A673 (cell line): Measurements from ENCODE around the gene ITPR2. TPM values are rescaled to one million over a fixed set of nuclear protein-coding genes. Genes with fewer than 3 reads are reported as not detected.
"Not testable (repeated sequence)": the region's sequence is repeated elsewhere in the genome, so short reads cannot be mapped to it uniquely, and the experiment has no call there.

Experiments used
- BruUV-seq: library from RNA; stranded (reverse); fragments of 400-500 nt; replicated peaks from 2 replicates; lab custom pipeline; 2021; lab: Mats Ljungman, UMichigan
- CTCF ChIA-PET: fragments of 300-600 bp; sonication (Branson Sonifier 250); formaldehyde crosslinking; loops from one replicate; lab custom pipeline; 2022; ENCODE audit warnings: antibody characterized with exemption; lab: Charles Lee
- POLR2A ChIA-PET: fragments of 300-600 bp; sonication (Branson Sonifier 250); formaldehyde crosslinking; loops from one replicate; lab custom pipeline; 2022; ENCODE audit warnings: antibody characterized with exemption; ENCODE audit not compliant: low non-redundant PET; lab: Charles Lee
- DNase-seq: peaks from one replicate; pipeline ENCODE4 v3.0.0-alpha.2; 2015; ENCODE audit warnings: low spot score
- H3K27ac ChIP-seq: fragments of 200-600 bp; sonication (generic); 2 replicates; pipeline ENCODE4 v1.5.1; 2016; ENCODE audit warnings: mixed run types, low read depth, mild to moderate bottlenecking, mixed read lengths, antibody characterized with exemption, low read length; ENCODE audit not compliant: poor library complexity, severe bottlenecking
- H3K27me3 ChIP-seq: fragments of 200-600 bp; sonication (generic); replicated peaks from 2 replicates; pipeline ENCODE4 v1.6.1; 2017; ENCODE audit warnings: mixed run types, low read depth, mild to moderate bottlenecking, mixed read lengths, antibody characterized with exemption, low read length; ENCODE audit not compliant: insufficient read depth, poor library complexity
- H3K36me3 ChIP-seq: fragments of 200-600 bp; sonication (generic); 2 replicates; pipeline ENCODE4 v1.6.1; 2016; ENCODE audit warnings: mixed run types, mild to moderate bottlenecking, mixed read lengths, antibody characterized with exemption, low read length; ENCODE audit not compliant: insufficient read depth, poor library complexity, severe bottlenecking
- H3K4me1 ChIP-seq: fragments of 200-600 bp; sonication (generic); 2 replicates; pipeline ENCODE4 v1.6.1; 2017; ENCODE audit warnings: mixed run types, mild to moderate bottlenecking, mixed read lengths, antibody characterized with exemption, low read length; ENCODE audit not compliant: insufficient read depth, poor library complexity, severe bottlenecking
- H3K4me3 ChIP-seq: fragments of 200-600 bp; sonication (generic); 2 replicates; pipeline ENCODE4 v1.5.1; 2016; ENCODE audit warnings: low read depth, mixed run types, mild to moderate bottlenecking, mixed read lengths, low read length; ENCODE audit not compliant: poor library complexity, severe bottlenecking
- H3K9me3 ChIP-seq: fragments of 200-600 bp; sonication (generic); 2 replicates; pipeline ENCODE4 v1.6.1; 2016; ENCODE audit warnings: mixed run types, low read depth, mild to moderate bottlenecking, mixed read lengths, antibody characterized with exemption, low read length; ENCODE audit not compliant: poor library complexity, severe bottlenecking
- EZH2 ChIP-seq: fragments of 200-600 bp; sonication (generic); IDR thresholded peaks from 2 replicates; pipeline ENCODE4 v1.6.1; 2017; ENCODE audit warnings: borderline replicate concordance, low read depth, mild to moderate bottlenecking, mixed read lengths, antibody characterized with exemption, low read length; ENCODE audit not compliant: poor library complexity, severe bottlenecking
- intact Hi-C: fragments of 100-400 bp; cut with micrococcal nuclease; formaldehyde crosslinking; loops from one replicate; pipeline ENCODE4 v1.10.0; 2022; ENCODE audit not compliant: unreplicated experiment
- total RNA-seq: library from RNA; stranded (reverse); gene quantifications from 2 replicates; pipeline ENCODE4 v1.2.3, GENCODE V29; 2021
- TF ChIP-seq, protein P1 (sequence below): fragments of 300-800, 200-600 bp; sonication (generic); conservative IDR thresholded peaks from 2 replicates; pipeline ENCODE4 v1.5.1; 2017; ENCODE audit warnings: low read depth, mild to moderate bottlenecking, antibody characterized with exemption, low read length, moderate library complexity, mixed read lengths

Gene ITPR2
- total RNA-seq, 1 experiment from 2014 or later = 22.6 TPM

DNA sequence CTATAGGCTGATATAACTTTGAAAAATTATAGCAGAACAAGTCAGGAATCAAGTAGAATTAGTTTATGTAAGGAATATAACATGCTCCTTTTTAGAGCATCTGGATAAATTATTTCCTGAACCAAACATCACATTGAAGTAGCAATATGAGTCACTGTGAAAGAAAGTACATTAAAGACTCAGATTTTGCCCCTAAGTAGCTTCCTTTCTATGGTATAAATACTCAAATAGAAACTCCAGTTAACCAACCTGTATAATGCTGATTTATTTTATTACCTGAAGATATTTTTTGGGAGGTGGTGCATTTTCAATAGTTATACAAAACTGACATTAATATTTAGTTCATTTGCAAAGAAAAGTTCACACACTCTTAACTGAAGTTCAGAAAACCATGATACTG, 312.1 kb downstream of the ITPR2 start:
- Histone ChIP-seq H3K27ac (no peak overlapping the region), H3K4me1 (peaks cover 31% of the 10 kb centered on the region), H3K27me3 (no peaks in the 10 kb centered on the region), H3K4me3 (no peak overlapping the region), H3K36me3 (no peaks in the 10 kb centered on the region), H3K9me3 (peaks cover 12% of the 10 kb centered on the region)
- no TSS peak for BruUV-seq
- TF ChIP-seq, protein P1, sequence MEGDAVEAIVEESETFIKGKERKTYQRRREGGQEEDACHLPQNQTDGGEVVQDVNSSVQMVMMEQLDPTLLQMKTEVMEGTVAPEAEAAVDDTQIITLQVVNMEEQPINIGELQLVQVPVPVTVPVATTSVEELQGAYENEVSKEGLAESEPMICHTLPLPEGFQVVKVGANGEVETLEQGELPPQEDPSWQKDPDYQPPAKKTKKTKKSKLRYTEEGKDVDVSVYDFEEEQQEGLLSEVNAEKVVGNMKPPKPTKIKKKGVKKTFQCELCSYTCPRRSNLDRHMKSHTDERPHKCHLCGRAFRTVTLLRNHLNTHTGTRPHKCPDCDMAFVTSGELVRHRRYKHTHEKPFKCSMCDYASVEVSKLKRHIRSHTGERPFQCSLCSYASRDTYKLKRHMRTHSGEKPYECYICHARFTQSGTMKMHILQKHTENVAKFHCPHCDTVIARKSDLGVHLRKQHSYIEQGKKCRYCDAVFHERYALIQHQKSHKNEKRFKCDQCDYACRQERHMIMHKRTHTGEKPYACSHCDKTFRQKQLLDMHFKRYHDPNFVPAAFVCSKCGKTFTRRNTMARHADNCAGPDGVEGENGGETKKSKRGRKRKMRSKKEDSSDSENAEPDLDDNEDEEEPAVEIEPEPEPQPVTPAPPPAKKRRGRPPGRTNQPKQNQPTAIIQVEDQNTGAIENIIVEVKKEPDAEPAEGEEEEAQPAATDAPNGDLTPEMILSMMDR = no peak
- no peak for TF ChIP-seq EZH2
- DNase-seq = no peak
- ChIA-PET POLR2A (no interaction called here), CTCF (no interaction called here)
- intact Hi-C loops = loop anchor here (5.0 kb wide), 1 partner anchor 399 kb away; no protein-coding TSS in a partner anchor

DNA sequence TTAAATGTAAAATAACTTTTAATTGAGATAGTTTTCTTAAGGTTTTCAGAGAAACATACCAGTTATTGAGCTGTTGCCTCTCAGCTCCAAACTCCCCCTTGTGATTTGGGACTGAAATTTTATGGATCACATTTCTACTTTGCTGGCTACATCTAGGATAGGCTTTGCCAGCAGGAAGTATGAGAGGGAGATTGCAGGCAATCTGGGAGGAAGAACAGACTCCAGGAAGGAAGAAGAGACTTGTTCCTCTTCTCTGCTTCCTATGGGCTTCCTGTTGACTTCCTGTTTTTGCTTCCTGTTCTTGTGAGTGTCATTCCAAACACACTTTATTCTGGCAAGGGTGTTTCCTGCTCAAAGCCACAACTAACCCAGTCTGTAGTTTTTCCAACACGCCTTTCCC, 312.9 kb downstream of the ITPR2 start:
- H3K4me1 ChIP-seq = peaks cover 31% of the 10 kb centered on the region
- TF ChIP-seq, protein P1 = no peak
- no peak for TF ChIP-seq EZH2
- ChIA-PET POLR2A (no interaction called here), CTCF (interaction anchor here (0.6 kb wide), 1 partner anchor 770 kb away, joined by 3 read pairs; no protein-coding TSS in a partner anchor)
- H3K36me3 ChIP-seq = no peaks in the 10 kb centered on the region
- peaks cover 10% of the 10 kb centered on the region for H3K9me3 ChIP-seq
- intact Hi-C loops = loop anchor here (5.0 kb wide), 1 partner anchor 398 kb away; no protein-coding TSS in a partner anchor
- H3K27ac ChIP-seq = no peak overlapping the region
- H3K4me3 ChIP-seq = no peak overlapping the region
- peak; percentile 40 for DNase-seq
- no peaks in the 10 kb centered on the region for H3K27me3 ChIP-seq
- no TSS peak for BruUV-seq

DNA sequence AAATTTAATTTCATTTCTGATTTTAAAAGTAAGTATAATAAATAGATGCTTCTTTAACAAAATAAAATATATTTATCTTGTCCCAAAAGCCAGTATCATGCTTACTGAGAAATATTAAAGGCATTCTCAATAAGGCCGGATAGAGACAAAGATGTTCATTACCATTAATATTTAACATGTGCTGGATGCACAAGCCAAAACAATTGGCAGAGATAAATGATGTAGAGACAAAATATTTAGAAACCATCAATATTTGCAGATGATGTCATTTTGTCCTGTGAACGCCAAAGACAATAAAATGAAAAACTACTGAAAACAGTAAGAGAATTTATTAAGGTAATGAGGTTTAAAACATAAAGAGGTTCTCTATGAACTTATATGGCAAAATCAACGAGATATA, 313.5 kb downstream of the ITPR2 start:
- Histone ChIP-seq H3K36me3 (no peaks in the 10 kb centered on the region), H3K27ac (no peak overlapping the region), H3K4me1 (peaks cover 31% of the 10 kb centered on the region), H3K27me3 (no peaks in the 10 kb centered on the region), H3K9me3 (peaks cover 4% of the 10 kb centered on the region), H3K4me3 (no peak overlapping the region)
- BruUV-seq = no TSS peak
- ChIA-PET POLR2A (no interaction called here), CTCF (no interaction called here)
- no peak for TF ChIP-seq EZH2
- TF ChIP-seq, protein P1 = no peak
- DNase-seq = no peak
- intact Hi-C loops = no loop called here

DNA sequence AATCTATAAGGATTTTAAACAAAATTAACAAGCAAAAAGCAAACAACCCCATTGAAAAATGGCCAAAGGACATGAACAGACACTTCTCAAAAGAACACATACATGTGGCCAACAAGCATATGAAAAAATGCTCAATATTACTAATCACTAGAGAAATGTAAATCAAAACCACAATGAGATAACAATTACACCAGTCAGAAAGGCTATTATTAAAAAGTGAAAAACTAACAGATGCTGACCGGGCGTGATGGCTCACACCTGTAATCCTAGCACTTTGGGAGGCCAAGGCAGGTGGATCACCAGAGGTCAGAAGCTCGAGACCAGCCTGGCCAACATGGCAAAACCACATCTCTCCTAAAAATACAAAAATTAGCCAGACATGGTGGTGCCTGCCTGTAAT, 315.7 kb downstream of the ITPR2 start:
- intact Hi-C loops, CTCF ChIA-PET, H3K4me3 ChIP-seq, POLR2A ChIA-PET, H3K27me3 ChIP-seq, BruUV-seq, H3K36me3 ChIP-seq, H3K9me3 ChIP-seq, DNase-seq, H3K27ac ChIP-seq: not testable (repeated sequence)
- peaks cover 24% of the 10 kb centered on the region for H3K4me1 ChIP-seq
